ENCODE measurements around the gene COG3. TPM values are rescaled to one million over a fixed set of nuclear protein-coding genes. Genes with fewer than 3 reads are reported as not detected.

The COG3 gene
- total and polyA plus RNA-seq, 10 of the 15 experiments (the other 5 are each of a cell fraction or from before 2014, with no cell fraction given), result 6.1 to 35.1 (median 22.6) TPM

GRCh38 chr13:45492538-45492937, 27.8 kb downstream of the COG3 start:
- POLR2A ChIA-PET, result interaction anchor here (1.2 kb wide), 1 partner anchor 12 kb away, joined by 3 read pairs; no protein-coding TSS in a partner anchor
- no peak overlapping the region for H3K4me2 ChIP-seq (ENCODE audit: control insufficient read depth, insufficient read depth)

DNA sequence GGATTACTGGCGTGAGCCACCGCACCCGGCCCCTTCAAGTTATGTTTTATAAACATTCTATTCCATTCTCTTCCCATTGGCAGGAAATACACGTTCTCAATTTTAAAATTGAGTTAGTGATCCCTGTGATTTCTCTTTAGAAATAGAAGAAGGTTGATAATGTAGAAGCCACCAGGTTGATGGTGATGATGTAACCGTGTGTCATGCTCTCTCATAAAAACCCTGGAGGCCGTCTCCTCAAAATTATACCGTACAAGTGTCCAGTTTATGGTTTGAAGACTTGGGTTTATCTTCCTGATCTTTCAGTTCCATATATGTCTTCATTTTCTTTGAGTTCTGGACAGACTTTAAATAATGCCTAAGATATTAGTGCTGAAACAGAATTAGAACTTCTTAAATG, 32.2 kb downstream of the COG3 start:
- in situ Hi-C loops (cut with MboI) (no loop called here), intact Hi-C loops (cut with micrococcal nuclease; ENCODE audit: unreplicated experiment) (no loop called here)
- no peak overlapping the region for H3K4me3 ChIP-seq
- no peak overlapping the region for H3K9ac ChIP-seq (ENCODE audit: control insufficient read depth, insufficient read depth, low read length)
- ChIA-PET CTCF (interaction anchor here (2.5 kb wide), 1 partner anchor 126 kb away, joined by 7 read pairs; no protein-coding TSS in a partner anchor), SMC1A (ENCODE audit: uncharacterized antibody, unreplicated experiment) (no interaction called here), POLR2A (interaction anchor here (1.2 kb wide), 1 partner anchor 30 kb away, joined by 3 read pairs; no protein-coding TSS in a partner anchor), RAD21 (ENCODE audit: unreplicated experiment) (no interaction called here)
- WGBS (ENCODE audit: insufficient coverage, insufficient replicate concordance, low lambda C conversion rate, missing lambda C conversion rate), result 82% methylated on average over 7 of the region's 7 CpGs
- H3K27ac ChIP-seq (ENCODE audit: control insufficient read depth, insufficient read depth), result no peak overlapping the region
- ATAC-seq (no peak), FAIRE-seq (no peak), DNase-seq (ENCODE audit: low read depth, low spot score) (no peak)
- BruUV-seq (replicated peaks), result no TSS peak
- H3K9me3 ChIP-seq (replicated peaks; ENCODE audit: control insufficient read depth, insufficient read depth, low read length), result no peaks in the 10 kb centered on the region
- no peaks in the 10 kb centered on the region for H3K27me3 ChIP-seq (replicated peaks in 1 of 2; ENCODE audit: control insufficient read depth in 2 of 2, insufficient read depth in 2 of 2, low read length in 1 of 2)
- H3K36me3 ChIP-seq (ENCODE audit: control insufficient read depth in 2 of 2, insufficient read depth in 2 of 2, low read length in 1 of 2), result peaks cover 0 to 7% of the 10 kb centered on the region in 2 experiments
- H4K20me1 ChIP-seq (ENCODE audit: control insufficient read depth, insufficient read depth), result no peaks in the 10 kb centered on the region
- no peaks in the 10 kb centered on the region for H3K4me1 ChIP-seq (ENCODE audit: control insufficient read depth, insufficient read depth, low read length)
- no peaks in the 10 kb centered on the region for H3K79me2 ChIP-seq (ENCODE audit: control insufficient read depth, insufficient read depth, low read length)
- H2AFZ ChIP-seq (ENCODE audit: control insufficient read depth, low read depth, low read length), result no peak overlapping the region
- no peak overlapping the region for H3K4me2 ChIP-seq (ENCODE audit: control insufficient read depth, insufficient read depth)
- TF ChIP-seq SP1 (IDR thresholded peaks at IDR 0.05; ENCODE audit: low read depth, low read length) (no peak), NR2F1 (conservative IDR thresholded peaks at IDR 0.05) (no peak), CBX5 (IDR thresholded peaks at IDR 0.05; ENCODE audit: low read depth) (no peak), IKZF2 (IDR thresholded peaks at IDR 0.05) (no peak), POLR2AphosphoS5 (IDR thresholded peaks at IDR 0.05; ENCODE audit: low read length) (no peak), RCOR1 (conservative IDR thresholded peaks at IDR 0.05; ENCODE audit: low read depth, low read length) (no peak), EGR1 (IDR thresholded peaks at IDR 0.05; ENCODE audit: borderline replicate concordance in 1 of 2, low read depth in 2 of 2, low read length in 2 of 2) (no peak), KAT2A (conservative IDR thresholded peaks at IDR 0.05; ENCODE audit: control insufficient read depth, low read depth, low read length) (no peak), HDAC6 (IDR thresholded peaks at IDR 0.05; ENCODE audit: unreplicated experiment) (no peak), NR2C1 (IDR thresholded peaks at IDR 0.05) (no peak), SREBF1 (IDR thresholded peaks at IDR 0.05; ENCODE audit: low read length) (no peak)
- TF ChIP-seq, protein P1, sequence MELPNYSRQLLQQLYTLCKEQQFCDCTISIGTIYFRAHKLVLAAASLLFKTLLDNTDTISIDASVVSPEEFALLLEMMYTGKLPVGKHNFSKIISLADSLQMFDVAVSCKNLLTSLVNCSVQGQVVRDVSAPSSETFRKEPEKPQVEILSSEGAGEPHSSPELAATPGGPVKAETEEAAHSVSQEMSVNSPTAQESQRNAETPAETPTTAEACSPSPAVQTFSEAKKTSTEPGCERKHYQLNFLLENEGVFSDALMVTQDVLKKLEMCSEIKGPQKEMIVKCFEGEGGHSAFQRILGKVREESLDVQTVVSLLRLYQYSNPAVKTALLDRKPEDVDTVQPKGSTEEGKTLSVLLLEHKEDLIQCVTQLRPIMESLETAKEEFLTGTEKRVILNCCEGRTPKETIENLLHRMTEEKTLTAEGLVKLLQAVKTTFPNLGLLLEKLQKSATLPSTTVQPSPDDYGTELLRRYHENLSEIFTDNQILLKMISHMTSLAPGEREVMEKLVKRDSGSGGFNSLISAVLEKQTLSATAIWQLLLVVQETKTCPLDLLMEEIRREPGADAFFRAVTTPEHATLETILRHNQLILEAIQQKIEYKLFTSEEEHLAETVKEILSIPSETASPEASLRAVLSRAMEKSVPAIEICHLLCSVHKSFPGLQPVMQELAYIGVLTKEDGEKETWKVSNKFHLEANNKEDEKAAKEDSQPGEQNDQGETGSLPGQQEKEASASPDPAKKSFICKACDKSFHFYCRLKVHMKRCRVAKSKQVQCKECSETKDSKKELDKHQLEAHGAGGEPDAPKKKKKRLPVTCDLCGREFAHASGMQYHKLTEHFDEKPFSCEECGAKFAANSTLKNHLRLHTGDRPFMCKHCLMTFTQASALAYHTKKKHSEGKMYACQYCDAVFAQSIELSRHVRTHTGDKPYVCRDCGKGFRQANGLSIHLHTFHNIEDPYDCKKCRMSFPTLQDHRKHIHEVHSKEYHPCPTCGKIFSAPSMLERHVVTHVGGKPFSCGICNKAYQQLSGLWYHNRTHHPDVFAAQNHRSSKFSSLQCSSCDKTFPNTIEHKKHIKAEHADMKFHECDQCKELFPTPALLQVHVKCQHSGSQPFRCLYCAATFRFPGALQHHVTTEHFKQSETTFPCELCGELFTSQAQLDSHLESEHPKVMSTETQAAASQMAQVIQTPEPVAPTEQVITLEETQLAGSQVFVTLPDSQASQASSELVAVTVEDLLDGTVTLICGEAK (IDR thresholded peaks at IDR 0.05; ENCODE audit: borderline replicate concordance), result no peak
- TF ChIP-seq, protein P2, sequence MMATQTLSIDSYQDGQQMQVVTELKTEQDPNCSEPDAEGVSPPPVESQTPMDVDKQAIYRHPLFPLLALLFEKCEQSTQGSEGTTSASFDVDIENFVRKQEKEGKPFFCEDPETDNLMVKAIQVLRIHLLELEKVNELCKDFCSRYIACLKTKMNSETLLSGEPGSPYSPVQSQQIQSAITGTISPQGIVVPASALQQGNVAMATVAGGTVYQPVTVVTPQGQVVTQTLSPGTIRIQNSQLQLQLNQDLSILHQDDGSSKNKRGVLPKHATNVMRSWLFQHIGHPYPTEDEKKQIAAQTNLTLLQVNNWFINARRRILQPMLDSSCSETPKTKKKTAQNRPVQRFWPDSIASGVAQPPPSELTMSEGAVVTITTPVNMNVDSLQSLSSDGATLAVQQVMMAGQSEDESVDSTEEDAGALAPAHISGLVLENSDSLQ (IDR thresholded peaks at IDR 0.05), result no peak

More at GRCh38 chr13:45492538-45492937, 27.8 kb downstream of the COG3 start:
- Histone ChIP-seq H3K36me3 (ENCODE audit: control insufficient read depth in 2 of 2, insufficient read depth in 2 of 2, low read length in 1 of 2) (peaks cover 0 to 11% of the 10 kb centered on the region in 2 experiments), H2AFZ (ENCODE audit: control insufficient read depth, low read depth, low read length) (no peak overlapping the region), H3K27me3 (replicated peaks in 1 of 2; ENCODE audit: control insufficient read depth in 2 of 2, insufficient read depth in 2 of 2, low read length in 1 of 2) (no peaks in the 10 kb centered on the region), H3K27ac (ENCODE audit: control insufficient read depth, insufficient read depth) (no peak overlapping the region), H3K79me2 (ENCODE audit: control insufficient read depth, insufficient read depth, low read length) (no peaks in the 10 kb centered on the region), H3K9ac (ENCODE audit: control insufficient read depth, insufficient read depth, low read length) (no peak overlapping the region), H4K20me1 (ENCODE audit: control insufficient read depth, insufficient read depth) (no peaks in the 10 kb centered on the region), H3K4me1 (ENCODE audit: control insufficient read depth, insufficient read depth, low read length) (no peaks in the 10 kb centered on the region), H3K9me3 (replicated peaks; ENCODE audit: control insufficient read depth, insufficient read depth, low read length) (no peaks in the 10 kb centered on the region), H3K4me3 (no peak overlapping the region)
- intact Hi-C loops (cut with micrococcal nuclease; ENCODE audit: unreplicated experiment) (no loop called here), in situ Hi-C loops (cut with MboI) (no loop called here)
- WGBS (ENCODE audit: insufficient coverage, insufficient replicate concordance, low lambda C conversion rate, missing lambda C conversion rate), result 94% methylated on average over 1 of the region's 1 CpG
- FAIRE-seq, result no peak
- no peak for TF ChIP-seq TCF7 (IDR thresholded peaks at IDR 0.05; ENCODE audit: borderline replicate concordance)
- TF ChIP-seq ZNF207 (IDR thresholded peaks at IDR 0.05; ENCODE audit: borderline replicate concordance), result no peak
- ChIA-PET RAD21 (ENCODE audit: unreplicated experiment) (no interaction called here), CTCF (interaction anchor here (1.7 kb wide), 1 partner anchor 121 kb away, joined by 4 read pairs; no protein-coding TSS in a partner anchor), SMC1A (ENCODE audit: uncharacterized antibody, unreplicated experiment) (interaction anchor here (1.0 to 1.4 kb wide), 4 partner anchors 9 to 122 kb away, joined by 3 to 8 read pairs (median 3); no protein-coding TSS in a partner anchor)
- DNase-seq (ENCODE audit: low read depth, low spot score), result no peak
- no TSS peak for BruUV-seq (replicated peaks)
- no peak for ATAC-seq
